Fibroblast of pulmonary artery (primary cell): ENCODE data around the gene C19orf85.
"Not testable (repeated sequence)": the region's sequence is repeated elsewhere in the genome, so short reads cannot be mapped to it uniquely, and the experiment has no call there.

ENCODE experiments used
- DNase-seq: peaks from one replicate; pipeline ENCODE4 v3.0.0-alpha.2; 2010; ENCODE audit warnings: low read depth
- H3K4me3 ChIP-seq: replicated peaks from 2 replicates; pipeline ENCODE4 v1.5.1; 2011; ENCODE audit warnings: low read depth, mild to moderate bottlenecking, control low read depth, low read length, moderate library complexity
- CTCF ChIP-seq: IDR thresholded peaks from 2 replicates; pipeline ENCODE4 v1.5.1; 2011; ENCODE audit warnings: mild to moderate bottlenecking, control low read depth, low read length, inconsistent platforms; ENCODE audit errors: missing control alignments

C19orf85 gene

DNA sequence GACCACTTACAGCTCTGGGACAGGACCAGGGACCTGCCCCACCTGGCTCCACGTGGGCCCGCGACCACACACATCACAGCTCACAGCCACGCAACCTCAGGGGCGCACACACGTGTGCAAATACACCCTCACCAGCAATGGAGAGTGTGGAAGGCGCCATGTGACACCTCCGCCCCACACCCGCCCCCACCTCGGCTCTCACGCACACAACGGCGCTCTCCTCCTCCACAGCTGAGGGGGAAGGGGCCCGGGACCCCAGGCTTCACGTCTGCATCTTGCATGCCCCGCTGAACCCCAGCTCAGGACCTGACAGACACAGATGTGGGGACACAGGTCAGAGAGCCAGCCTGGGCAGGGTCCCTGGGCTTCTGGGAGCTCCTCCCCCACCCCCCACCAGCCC, 15.1 kb downstream of the C19orf85 start:
- DNase-seq: no peak
- no peak for TF ChIP-seq CTCF
- no peak overlapping the region for H3K4me3 ChIP-seq

DNA sequence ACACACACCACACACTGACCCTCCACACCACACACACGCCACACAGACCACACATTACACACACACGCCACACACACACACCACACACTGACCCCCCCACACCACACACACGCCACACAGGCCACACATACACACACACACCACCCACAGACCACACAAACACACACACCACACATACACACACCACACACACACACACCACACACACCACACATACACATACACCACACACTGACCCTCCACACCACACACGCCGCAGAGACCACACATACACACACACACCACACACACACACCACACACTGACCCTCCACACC, 16.4 kb downstream of the C19orf85 start:
- H3K4me3 ChIP-seq, DNase-seq: not testable (repeated sequence)

DNA sequence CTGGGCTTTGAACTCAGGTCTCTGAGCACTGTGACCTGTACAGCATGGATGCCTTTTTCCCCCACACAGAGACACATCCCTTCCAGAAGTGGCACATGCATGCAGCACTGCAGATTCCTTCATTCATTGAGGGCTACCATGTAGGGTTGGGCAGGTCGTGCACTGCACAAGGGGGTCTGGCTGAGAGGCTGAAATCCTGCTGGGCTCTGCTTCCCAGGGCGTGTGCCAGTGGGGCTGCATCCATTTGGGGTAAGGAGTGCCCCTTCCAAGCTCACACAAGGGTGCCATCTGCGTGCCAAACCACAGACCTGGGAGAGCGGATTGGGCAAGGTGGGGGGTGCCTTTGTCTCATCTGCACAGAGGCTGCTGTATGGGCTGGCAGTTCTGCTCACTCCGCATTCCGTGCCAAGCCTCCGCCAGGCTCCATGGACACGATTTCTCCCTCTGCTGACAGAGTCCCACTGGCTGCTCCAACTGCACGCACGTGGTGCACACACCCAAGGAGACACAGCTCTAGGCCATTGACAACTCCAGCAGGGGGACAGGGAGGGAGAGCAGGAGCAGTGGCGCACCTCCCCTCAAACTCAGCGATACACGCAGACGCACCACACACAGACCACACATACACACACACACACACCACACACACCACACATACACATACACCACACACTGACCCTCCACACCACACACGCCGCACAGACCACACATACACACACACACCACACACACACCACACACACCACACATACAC, 17.0 kb downstream of the C19orf85 start:
- DNase-seq: peak; percentile 35
- TF ChIP-seq CTCF: no peak
- H3K4me3 ChIP-seq: no peak overlapping the region

GRCh38 chr19:55446060-55446459, 18.5 kb downstream of the C19orf85 start:
- no peak overlapping the region for H3K4me3 ChIP-seq
- no peak for TF ChIP-seq CTCF
- no peak for DNase-seq

DNA sequence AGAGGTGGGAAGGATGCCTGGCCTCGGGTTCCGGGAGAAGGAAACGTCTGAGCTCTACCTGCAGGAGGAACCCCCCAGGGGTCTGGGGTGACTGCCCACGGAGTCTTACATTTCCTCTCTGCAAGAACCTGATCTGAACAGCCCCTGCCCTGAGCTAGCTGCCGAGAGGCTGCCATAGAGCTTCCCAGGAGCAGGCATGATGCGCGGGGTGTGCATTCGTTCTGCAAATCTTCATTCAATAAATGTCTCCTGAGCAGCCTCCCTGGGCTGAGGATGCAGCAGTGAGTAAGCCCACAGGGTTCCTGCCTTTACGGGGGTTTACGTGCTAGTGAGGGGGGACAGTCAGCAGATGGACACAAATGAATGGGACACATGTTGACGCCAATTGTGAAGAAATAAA, 19.9 kb downstream of the C19orf85 start:
- no peak for TF ChIP-seq CTCF
- DNase-seq: no peak
- H3K4me3 ChIP-seq: no peak overlapping the region

DNA sequence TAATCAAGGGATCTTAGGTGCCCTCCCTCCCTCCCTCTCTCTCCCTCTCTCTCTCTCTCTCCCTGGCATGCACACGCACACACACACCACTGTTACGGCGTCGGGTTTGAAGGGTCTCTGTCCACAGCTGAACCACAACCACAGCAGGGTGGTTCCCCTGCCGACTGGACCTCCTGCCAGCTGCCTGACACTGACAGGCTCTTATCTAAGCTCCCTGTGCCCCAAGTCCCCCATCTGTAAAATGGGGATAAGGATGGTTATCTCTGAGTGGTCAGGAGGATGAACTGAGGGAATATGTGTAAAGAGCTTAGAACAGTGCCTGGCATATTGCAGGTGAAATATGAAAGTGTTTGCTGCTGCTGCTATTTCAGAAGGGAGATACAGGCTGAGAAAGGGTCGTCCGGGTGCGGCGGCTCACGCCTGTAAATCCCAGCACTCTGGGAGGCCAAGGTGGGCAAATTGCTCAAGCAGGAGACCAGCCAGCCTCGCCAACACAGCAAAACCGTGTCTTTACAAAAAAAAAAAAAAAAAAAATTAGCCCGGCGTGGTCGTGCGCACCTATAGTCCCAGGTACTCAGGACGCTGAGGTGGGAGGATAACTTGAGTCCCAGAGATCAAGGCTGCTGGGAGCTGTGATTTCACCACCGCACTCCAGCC, 20.6 kb downstream of the C19orf85 start:
- TF ChIP-seq CTCF: no peak
- no peak overlapping the region for H3K4me3 ChIP-seq
- DNase-seq: no peak

DNA sequence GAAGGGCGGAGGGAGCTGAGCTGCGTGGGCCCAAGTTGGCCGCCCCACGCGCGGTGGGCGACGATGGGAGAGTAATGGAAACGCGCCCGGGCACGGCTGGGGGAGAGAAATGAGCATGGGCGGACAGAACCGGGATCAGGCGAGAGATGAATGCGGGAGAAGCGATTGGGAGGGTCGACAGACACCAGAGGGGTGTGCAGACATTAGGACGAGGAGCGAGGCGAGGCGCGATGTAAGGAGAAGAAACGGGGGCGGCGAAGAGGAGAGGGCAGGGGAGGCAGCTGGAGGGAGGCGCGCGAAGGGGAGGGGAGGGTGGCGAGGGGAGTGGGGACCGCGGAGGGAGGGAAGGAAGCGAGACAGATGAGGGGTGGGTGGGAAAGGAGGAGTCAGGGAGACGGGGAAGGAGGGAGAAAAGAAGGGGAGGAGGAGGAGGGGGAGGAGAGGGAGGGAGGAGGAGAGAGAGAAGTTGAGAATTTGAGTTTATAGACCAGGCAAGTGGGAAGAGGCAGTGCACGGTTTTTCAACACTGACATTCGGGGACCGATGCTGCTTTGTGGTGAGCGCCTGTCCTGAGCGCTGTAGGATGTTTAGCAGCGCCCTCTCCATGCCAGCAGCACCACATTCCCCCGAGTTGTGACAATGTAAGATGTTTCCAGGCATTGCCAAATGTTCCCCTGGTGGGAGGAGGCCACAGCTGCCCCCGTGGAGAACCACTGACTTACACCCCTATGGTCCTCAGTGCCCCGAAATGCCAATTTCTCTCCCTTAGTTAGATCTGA, 21.3 kb downstream of the C19orf85 start, which contains the start of gene SHISA7:
Gene SHISA7 (minus strand): TSS at position 256 of the 779 bp plus-strand sequence. CDS start 437 bp downstream, outside the sequence.
- H3K4me3 ChIP-seq: no peak within 1 kb of the TSS
- DNase-seq: no peak
- TF ChIP-seq CTCF: no peak
